Measurements from ENCODE around the gene ECSIT.
"Not testable (repeated sequence)": the region's sequence is repeated elsewhere in the genome, so short reads cannot be mapped to it uniquely, and the experiment has no call there.

Gene ECSIT

DNA sequence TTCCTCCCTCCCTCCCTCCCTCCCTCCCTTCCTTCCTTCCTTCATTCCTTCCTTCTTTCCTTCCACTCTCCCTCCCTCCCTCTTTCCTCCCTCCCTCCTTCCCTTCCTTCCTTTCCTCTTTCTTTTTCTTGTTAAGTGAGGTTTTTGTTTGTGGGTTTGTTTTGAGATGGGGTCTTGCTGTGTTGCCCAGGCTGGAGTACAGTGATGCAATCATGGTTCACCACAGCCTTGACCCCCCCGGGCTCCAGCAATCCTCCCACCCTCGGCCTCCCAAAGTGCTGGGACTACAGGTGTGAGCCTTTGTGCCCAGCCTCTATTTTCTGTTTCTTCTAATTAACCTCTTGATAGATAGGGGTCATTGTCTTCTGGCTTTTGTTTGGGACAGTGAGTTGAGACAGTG, 67.5 kb downstream of the ECSIT start:
- no peak for TF ChIP-seq ZFX (IDR thresholded peaks at IDR 0.05; ENCODE audit: borderline replicate concordance)
- TF ChIP-seq, protein P1, sequence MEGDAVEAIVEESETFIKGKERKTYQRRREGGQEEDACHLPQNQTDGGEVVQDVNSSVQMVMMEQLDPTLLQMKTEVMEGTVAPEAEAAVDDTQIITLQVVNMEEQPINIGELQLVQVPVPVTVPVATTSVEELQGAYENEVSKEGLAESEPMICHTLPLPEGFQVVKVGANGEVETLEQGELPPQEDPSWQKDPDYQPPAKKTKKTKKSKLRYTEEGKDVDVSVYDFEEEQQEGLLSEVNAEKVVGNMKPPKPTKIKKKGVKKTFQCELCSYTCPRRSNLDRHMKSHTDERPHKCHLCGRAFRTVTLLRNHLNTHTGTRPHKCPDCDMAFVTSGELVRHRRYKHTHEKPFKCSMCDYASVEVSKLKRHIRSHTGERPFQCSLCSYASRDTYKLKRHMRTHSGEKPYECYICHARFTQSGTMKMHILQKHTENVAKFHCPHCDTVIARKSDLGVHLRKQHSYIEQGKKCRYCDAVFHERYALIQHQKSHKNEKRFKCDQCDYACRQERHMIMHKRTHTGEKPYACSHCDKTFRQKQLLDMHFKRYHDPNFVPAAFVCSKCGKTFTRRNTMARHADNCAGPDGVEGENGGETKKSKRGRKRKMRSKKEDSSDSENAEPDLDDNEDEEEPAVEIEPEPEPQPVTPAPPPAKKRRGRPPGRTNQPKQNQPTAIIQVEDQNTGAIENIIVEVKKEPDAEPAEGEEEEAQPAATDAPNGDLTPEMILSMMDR (IDR thresholded peaks at IDR 0.05), result no peak
- no peak overlapping the region for H3K27ac ChIP-seq

DNA sequence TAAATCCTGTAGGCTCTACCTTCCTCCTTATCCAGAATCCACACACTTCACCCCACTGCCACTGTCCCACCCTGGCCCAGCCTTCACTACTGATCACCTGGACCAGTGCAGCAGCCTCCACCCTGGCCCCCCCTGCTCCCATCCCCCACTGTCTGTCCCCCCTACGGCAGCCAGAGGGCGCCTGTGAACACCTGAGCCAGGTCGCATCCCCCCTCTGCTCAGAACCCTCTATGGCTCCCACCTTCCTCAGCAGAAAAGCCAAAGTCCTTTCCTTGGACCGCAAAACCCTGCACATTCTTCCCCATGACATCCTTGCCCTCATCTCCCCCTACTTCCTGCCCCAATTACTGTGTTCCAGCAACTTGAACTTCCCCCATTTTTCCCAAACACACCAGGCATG, 68.7 kb downstream of the ECSIT start:
- no peak overlapping the region for H3K27ac ChIP-seq
- TF ChIP-seq, protein P1 (IDR thresholded peaks at IDR 0.05), result peak; percentile 36
- no peak for TF ChIP-seq ZFX (IDR thresholded peaks at IDR 0.05; ENCODE audit: borderline replicate concordance)

DNA sequence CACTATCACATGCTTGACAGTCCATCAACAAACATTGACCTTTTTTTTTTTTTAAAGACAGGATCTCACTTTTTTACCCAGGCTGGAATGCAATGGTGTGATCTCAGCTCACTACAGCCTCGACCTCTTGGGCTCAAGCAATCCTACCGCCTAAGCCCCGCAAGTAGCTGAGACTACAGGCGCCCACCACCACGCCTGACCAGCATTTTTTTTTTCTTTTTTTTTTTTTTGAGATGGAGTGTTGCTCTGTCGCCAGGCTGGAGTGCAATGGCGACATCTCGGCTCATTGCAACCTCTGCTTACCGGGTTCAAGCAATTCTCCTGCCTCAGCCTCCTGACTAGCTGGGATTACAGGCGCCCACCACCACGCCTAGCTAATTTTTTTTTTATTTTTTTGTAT, 70.0 kb downstream of the ECSIT start:
- not testable (repeated sequence) for H3K27ac ChIP-seq

DNA sequence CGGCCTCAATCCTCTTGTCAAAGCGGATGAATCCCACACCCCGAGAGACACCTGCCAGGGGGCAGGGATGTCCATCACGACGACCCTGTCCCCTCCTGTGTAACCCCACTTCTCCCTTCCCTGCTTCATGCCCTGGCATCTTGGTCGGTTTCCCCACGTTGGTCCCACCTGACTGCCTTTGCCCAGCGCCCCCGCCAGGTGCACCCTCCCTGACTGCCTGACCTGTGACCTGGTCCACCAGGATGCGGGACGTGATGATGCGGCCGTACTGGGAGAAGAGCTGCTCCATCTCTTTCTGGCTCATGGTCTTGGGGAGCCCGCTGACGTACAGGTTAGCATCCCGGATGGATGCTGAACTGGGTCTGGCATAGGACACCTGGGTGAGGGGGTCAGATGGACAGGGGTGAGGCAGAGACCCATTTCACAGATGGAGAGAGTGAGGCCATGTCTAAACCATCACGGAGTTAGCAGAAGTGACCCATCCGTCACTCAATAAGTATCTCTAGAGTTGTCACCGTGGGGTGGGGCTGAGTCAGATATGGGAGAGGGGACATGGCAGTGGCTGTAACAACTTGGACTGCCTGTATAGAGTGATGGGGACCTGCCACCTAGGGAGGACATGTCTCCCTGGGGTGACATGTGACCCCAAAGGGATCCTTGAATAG, 70.6 kb downstream of the ECSIT start:
- TF ChIP-seq, protein P1 (IDR thresholded peaks at IDR 0.05), result no peak
- no peak for TF ChIP-seq ZFX (IDR thresholded peaks at IDR 0.05; ENCODE audit: borderline replicate concordance)
- H3K27ac ChIP-seq, result no peak overlapping the region

DNA sequence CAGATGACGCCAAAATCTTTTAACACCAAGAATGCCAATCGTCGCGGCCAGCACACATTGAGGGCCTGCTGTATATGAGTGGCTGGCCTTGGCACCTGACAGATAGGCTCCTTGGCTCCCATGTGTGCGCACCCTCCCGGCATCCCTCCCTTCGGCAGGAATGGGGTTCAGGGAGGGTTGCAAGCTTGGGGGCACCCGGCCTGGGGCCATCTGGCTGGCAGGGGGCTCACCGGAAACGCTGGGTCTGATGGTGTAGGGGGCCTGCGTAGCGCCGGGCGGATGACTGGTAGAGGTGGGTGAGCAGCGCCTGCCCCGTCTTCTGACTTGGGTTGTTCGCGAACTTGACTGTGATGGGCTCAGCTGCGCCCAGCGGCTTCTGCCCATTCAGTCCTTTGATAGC, 71.1 kb downstream of the ECSIT start:
- TF ChIP-seq, protein P1 (IDR thresholded peaks at IDR 0.05), result no peak
- TF ChIP-seq ZFX (IDR thresholded peaks at IDR 0.05; ENCODE audit: borderline replicate concordance), result no peak
- no peak overlapping the region for H3K27ac ChIP-seq

DNA sequence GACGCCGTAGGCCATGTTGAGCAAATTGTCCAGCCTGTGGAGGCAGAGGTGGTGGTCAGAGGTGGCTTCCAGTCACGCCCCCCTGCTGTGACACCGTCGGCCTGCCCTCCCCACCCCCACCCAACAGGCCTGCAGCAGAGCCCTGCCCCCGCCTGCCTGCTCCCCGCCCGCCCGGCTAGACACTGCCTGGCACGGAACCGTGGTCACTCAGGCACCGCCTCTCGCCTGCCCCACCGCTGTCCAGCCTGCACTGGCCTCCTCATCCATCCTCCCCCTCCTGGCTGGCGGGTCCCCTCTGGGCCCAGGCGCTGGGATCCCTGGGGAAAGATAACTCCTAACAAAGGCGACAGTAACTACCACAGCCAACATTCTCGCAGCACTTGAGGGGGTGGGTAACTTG, 71.8 kb downstream of the ECSIT start:
- no peak for TF ChIP-seq ZFX (IDR thresholded peaks at IDR 0.05; ENCODE audit: borderline replicate concordance)
- TF ChIP-seq, protein P1 (IDR thresholded peaks at IDR 0.05), result no peak
- no peak overlapping the region for H3K27ac ChIP-seq

DNA sequence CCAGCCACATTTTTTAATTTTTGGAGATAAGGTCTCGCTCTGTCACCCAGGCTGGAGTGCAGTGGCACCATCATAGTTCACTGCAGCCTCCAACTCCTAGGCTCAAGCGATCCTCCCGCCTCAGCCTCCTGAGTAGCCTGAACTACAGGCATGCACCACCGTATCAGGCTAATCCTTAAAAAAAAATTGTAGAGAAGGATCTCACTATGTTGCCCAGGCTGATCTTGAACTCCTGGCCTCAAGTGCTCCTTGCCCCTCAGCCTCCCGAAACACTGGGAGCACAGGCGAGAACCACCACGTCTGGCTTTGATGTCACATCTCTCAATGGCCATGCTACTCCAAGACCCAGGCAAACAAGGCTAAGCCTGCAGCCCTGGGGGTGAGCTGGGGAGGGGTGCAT, 72.3 kb downstream of the ECSIT start:
- no peak overlapping the region for H3K27ac ChIP-seq
- TF ChIP-seq, protein P1 (IDR thresholded peaks at IDR 0.05), result no peak
- no peak for TF ChIP-seq ZFX (IDR thresholded peaks at IDR 0.05; ENCODE audit: borderline replicate concordance)
